ENCODE measurements around the gene ROR2. TPM values are rescaled to one million over a fixed set of nuclear protein-coding genes. Genes with fewer than 3 reads are reported as not detected.

Gene ROR2
- total RNA-seq, 1 experiment from 2014 or later, result 2.7 TPM

GRCh38 chr9:91908293-91908623, 41.8 kb downstream of the ROR2 start:
- H2AK5ac ChIP-seq (ENCODE audit: insufficient read length, low read length), result no peak overlapping the region
- Mint-ChIP-seq H3K27me3 (ENCODE audit: low read depth) (peaks cover 44% of the 10 kb centered on the region), H3K36me3 (ENCODE audit: insufficient read depth in 1 of 3, low read depth in 3 of 3) (no peaks in the 10 kb centered on the region; a peak in 1 of 7 replicates), H3K4me3 (no peak overlapping the region), H3K9me3 (no peaks in the 10 kb centered on the region; a peak in 1 of 5 replicates), H3K4me1 (peaks cover 16 to 19% of the 10 kb centered on the region in 2 experiments), H3K27ac (no peak overlapping the region)
- H2BK12ac ChIP-seq (ENCODE audit: insufficient read length, low read depth, low read length), result no peak overlapping the region
- peaks cover 3% of the 10 kb centered on the region for H4K20me1 ChIP-seq (ENCODE audit: control insufficient read depth, insufficient read depth, insufficient read length)
- H3K27me3 ChIP-seq (ENCODE audit: insufficient read depth, low read length), result no peaks in the 10 kb centered on the region; the same call in 1 of the 2 replicates
- H2BK20ac ChIP-seq (ENCODE audit: low read depth, low read length, poor library complexity, severe bottlenecking), result no peak overlapping the region
- no peak overlapping the region for H3K23ac ChIP-seq (ENCODE audit: insufficient read length, low read depth, low read length)
- WGBS (ENCODE audit: extremely low coverage, insufficient read length, low lambda C conversion rate), result no CpG with 5 or more reads among the region's 2 CpGs
- H3K79me2 ChIP-seq (ENCODE audit: insufficient read depth, low read length), result no peaks in the 10 kb centered on the region
- H3K4me1 ChIP-seq (ENCODE audit: insufficient read depth, low read length), result peaks cover 3% of the 10 kb centered on the region; the same call in 1 of the 2 replicates
- H2AFZ ChIP-seq (ENCODE audit: low read length), result no peak overlapping the region
- no peak for TF ChIP-seq CTCF (conservative IDR thresholded peaks at IDR 0.05)
- no peak overlapping the region for H4K5ac ChIP-seq (ENCODE audit: insufficient read length, low read depth, low read length)
- no peak for DNase-seq
- H3T11ph ChIP-seq (ENCODE audit: low read length), result no peak overlapping the region
- no peak overlapping the region for H3K4ac ChIP-seq (ENCODE audit: low read depth, low read length)
- no peak overlapping the region for H3K18ac ChIP-seq (ENCODE audit: insufficient read length, low read depth, low read length)
- no peak overlapping the region for H2BK5ac ChIP-seq (ENCODE audit: insufficient read length, low read length)
- no peak overlapping the region for H3K9ac ChIP-seq (ENCODE audit: extremely low read depth, insufficient read length, low read length)
- H3K9me3 ChIP-seq (ENCODE audit: control insufficient read depth, low read depth, low read length), result no peaks in the 10 kb centered on the region
- no peak overlapping the region for H2BK15ac ChIP-seq (ENCODE audit: low read depth, low read length)
- H3K14ac ChIP-seq (ENCODE audit: insufficient read depth, low read length), result no peak overlapping the region
- no peak overlapping the region for H4K8ac ChIP-seq (replicated peaks; ENCODE audit: insufficient read length, low read depth, low read length)
- H2BK120ac ChIP-seq (ENCODE audit: low read depth, low read length, poor library complexity, severe bottlenecking), result no peak overlapping the region
- H4K91ac ChIP-seq (ENCODE audit: insufficient read length, low read depth, low read length), result no peak overlapping the region
- H3K23me2 ChIP-seq (ENCODE audit: insufficient read length, low read depth, low read length, poor library complexity, severe bottlenecking), result no peaks in the 10 kb centered on the region
- H3K56ac ChIP-seq (ENCODE audit: insufficient read length, low read depth, low read length), result no peak overlapping the region
- H3K79me1 ChIP-seq (ENCODE audit: insufficient read depth, low read depth, low read length, poor library complexity, severe bottlenecking), result no peaks in the 10 kb centered on the region
- no peak overlapping the region for H3K27ac ChIP-seq (ENCODE audit: insufficient read length, low read depth, low read length)
- H3K4me2 ChIP-seq (ENCODE audit: insufficient read depth, insufficient read length, low read length), result no peak overlapping the region
